ENCODE data around the gene TRIM32. TPM values are rescaled to one million over a fixed set of nuclear protein-coding genes. Genes with fewer than 3 reads are reported as not detected.

TRIM32 gene
- polyA plus RNA-seq, 3 donors from 2014 or later, result 10.1 to 18.8 (median 10.7) TPM

DNA sequence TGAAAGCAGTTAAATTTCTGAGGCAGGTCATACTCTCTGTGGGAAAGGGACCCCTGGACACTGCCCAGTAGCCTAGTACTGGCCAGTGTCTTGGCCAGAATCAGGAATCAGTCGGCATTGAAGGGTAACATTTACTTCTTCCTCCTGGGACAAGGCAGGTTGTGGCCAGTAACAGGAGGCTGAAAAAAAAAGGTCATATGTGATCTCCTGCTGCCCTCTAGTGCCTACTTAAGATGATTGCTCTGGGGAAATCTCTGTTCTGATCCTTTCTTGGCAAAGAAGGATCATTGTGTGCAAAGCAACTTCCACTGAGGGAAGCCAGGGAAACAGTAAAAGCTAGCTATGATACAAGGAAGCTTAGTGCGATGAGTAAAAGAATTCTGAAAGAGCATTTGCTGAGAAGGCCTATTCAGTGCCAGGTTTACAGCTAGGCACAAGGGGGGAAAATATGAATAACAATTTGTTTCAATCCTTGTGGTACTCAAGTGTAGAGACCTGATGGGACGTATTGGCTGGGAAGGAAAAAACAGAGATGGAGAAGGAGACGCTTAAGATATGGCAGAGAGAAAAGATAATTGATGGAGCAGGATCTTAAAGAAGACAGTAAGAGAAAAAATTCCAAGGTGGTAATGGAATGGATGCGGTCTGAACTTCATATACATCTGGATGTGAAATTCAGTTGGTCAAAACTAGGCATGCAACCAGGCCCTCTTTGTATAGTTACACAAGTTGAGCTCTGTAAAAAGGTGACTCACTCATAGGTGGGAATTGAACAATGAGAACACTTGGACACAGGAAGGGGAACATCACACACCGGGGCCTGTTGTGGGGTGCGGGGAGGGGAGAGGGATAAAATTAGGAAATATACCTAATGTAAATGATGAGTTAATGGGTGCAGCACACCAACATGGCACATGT, 25.8 kb upstream of the TRIM32 start:
- H3K27me3 Mint-ChIP-seq (ENCODE audit: low read depth in 3 of 3), result peaks cover 0 to 2% (median 0%) of the 10 kb centered on the region in 3 donors
- peak; percentile 8 to 24 (median 14) for DNase-seq
- no peaks in the 10 kb centered on the region for H3K36me3 Mint-ChIP-seq
- H3K9me3 Mint-ChIP-seq, result no peaks in the 10 kb centered on the region
- H3K4me3 Mint-ChIP-seq, result no peak overlapping the region
- H3K27ac Mint-ChIP-seq, result no peak overlapping the region
- no peaks in the 10 kb centered on the region for H3K4me1 Mint-ChIP-seq

- DNase-seq, result no peak
- H3K36me3 Mint-ChIP-seq, result no peaks in the 10 kb centered on the region
- H3K4me1 Mint-ChIP-seq, result no peaks in the 10 kb centered on the region
- H3K27ac Mint-ChIP-seq, result no peak overlapping the region
- no peak overlapping the region for H3K4me3 Mint-ChIP-seq
- peaks cover 0 to 2% (median 0%) of the 10 kb centered on the region in 3 donors for H3K27me3 Mint-ChIP-seq (ENCODE audit: low read depth in 3 of 3)
- no peaks in the 10 kb centered on the region for H3K9me3 Mint-ChIP-seq
These were observed 24.3 kb upstream of the TRIM32 start for GRCh38 chr9:116662646-116663310.

DNA sequence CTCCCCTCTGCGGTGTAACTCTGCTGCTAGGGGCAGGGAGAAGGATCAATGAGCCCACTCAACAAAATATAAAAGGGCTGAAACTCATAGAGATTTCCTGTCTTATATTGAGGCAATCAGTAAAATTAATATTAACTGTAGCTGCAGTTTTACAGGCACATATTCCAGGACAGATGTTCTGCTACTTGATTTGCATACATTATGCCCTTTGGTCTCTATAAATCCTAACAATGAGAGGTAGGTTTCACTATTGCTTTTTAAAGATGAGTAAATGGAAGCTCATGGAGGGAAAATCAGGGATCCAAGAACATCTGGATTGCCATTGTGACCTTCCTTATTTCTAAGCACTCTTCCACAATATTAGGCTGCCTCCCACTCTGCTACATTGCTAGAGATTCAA, 23.5 kb upstream of the TRIM32 start:
- DNase-seq, result no peak
- Mint-ChIP-seq H3K4me3 (no peak overlapping the region), H3K27ac (no peak overlapping the region), H3K4me1 (no peaks in the 10 kb centered on the region), H3K9me3 (no peaks in the 10 kb centered on the region), H3K36me3 (no peaks in the 10 kb centered on the region), H3K27me3 (ENCODE audit: low read depth in 3 of 3) (peaks cover 0 to 2% (median 0%) of the 10 kb centered on the region in 3 donors)

- peaks cover 0 to 4% (median 0%) of the 10 kb centered on the region in 3 donors for H3K36me3 Mint-ChIP-seq
- no peaks in the 10 kb centered on the region for H3K4me1 Mint-ChIP-seq
- H3K27ac Mint-ChIP-seq, result no peak overlapping the region
- DNase-seq, result no peak
- H3K4me3 Mint-ChIP-seq, result no peak overlapping the region
- H3K27me3 Mint-ChIP-seq (ENCODE audit: low read depth in 3 of 3), result peaks cover 0 to 2% (median 0%) of the 10 kb centered on the region in 3 donors
- peaks cover 0 to 9% (median under 1%) of the 10 kb centered on the region in 6 donors for H3K9me3 Mint-ChIP-seq
These were observed 18.0 kb upstream of the TRIM32 start for GRCh38 chr9:116668970-116669695.

DNA sequence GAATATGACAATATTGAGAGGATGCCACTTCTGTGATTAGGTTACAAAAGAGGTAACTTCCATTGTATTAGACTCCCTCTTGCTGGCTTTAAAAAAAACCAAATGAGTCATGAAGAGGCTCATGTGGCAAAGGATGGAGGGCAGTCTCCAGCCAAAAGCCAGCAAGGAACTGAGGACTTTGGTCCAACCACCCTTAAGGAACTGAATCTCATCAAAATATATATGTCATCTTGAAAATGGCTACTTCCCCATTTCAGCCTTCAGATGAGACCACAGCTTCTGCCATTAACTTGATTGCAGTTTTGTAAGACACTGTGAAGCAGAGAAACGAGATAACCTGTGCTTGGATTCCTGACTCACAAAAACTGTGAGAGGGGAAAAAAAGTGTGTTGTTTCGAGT, 15.5 kb upstream of the TRIM32 start:
- Mint-ChIP-seq H3K4me1 (no peaks in the 10 kb centered on the region), H3K27me3 (ENCODE audit: low read depth in 3 of 3) (no peaks in the 10 kb centered on the region), H3K4me3 (no peak overlapping the region), H3K27ac (no peak overlapping the region), H3K36me3 (peaks cover 0 to 4% (median 0%) of the 10 kb centered on the region in 3 donors), H3K9me3 (peaks cover 0 to 9% (median under 1%) of the 10 kb centered on the region in 6 donors)
- DNase-seq, result no peak

GRCh38 chr9:116673375-116673774, 13.7 kb upstream of the TRIM32 start:
- Mint-ChIP-seq H3K4me3 (no peak overlapping the region), H3K4me1 (no peaks in the 10 kb centered on the region), H3K27me3 (ENCODE audit: low read depth in 3 of 3) (no peaks in the 10 kb centered on the region), H3K27ac (no peak overlapping the region), H3K36me3 (peaks cover 0 to 4% (median 0%) of the 10 kb centered on the region in 3 donors), H3K9me3 (peaks cover 0 to 9% (median under 1%) of the 10 kb centered on the region in 6 donors)
- DNase-seq, result no peak

- DNase-seq, result no peak
- Mint-ChIP-seq H3K4me3 (no peak overlapping the region), H3K36me3 (peaks cover 0 to 4% (median 0%) of the 10 kb centered on the region in 3 donors), H3K27ac (no peak overlapping the region), H3K4me1 (no peaks in the 10 kb centered on the region), H3K9me3 (peaks cover 0 to 9% (median under 1%) of the 10 kb centered on the region in 6 donors), H3K27me3 (ENCODE audit: low read depth in 3 of 3) (peaks cover 0 to under 1% (median 0%) of the 10 kb centered on the region in 3 donors)
These were observed 12.7 kb upstream of the TRIM32 start for GRCh38 chr9:116674210-116674980.

DNA sequence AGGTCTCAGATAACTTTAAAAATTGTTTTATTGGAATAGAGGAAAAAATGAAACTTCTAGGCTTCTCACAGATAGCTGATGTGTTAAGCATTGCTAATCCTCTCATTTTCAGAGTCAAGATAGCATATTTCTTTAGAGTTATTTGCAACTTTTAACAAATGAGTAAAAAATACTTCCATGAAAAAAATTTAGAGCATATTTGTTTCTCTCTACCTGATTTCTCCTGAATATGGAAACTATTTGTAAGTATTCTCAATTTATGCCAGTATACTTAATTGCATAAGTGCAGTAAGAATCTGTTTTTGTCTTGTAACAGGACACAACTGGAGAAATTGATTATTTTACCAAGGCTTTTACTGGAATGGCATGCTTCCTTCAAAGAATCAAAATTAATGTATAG, 3.6 kb upstream of the TRIM32 start:
- Mint-ChIP-seq H3K27ac (no peak overlapping the region), H3K9me3 (peaks cover 0 to 1% (median 0%) of the 10 kb centered on the region in 6 donors), H3K4me3 (no peak overlapping the region), H3K4me1 (peaks cover 23 to 26% of the 10 kb centered on the region in 2 donors), H3K27me3 (ENCODE audit: low read depth in 3 of 3) (peaks cover 4 to 8% (median 5%) of the 10 kb centered on the region in 3 donors), H3K36me3 (no peaks in the 10 kb centered on the region)
- DNase-seq, result no peak

DNA sequence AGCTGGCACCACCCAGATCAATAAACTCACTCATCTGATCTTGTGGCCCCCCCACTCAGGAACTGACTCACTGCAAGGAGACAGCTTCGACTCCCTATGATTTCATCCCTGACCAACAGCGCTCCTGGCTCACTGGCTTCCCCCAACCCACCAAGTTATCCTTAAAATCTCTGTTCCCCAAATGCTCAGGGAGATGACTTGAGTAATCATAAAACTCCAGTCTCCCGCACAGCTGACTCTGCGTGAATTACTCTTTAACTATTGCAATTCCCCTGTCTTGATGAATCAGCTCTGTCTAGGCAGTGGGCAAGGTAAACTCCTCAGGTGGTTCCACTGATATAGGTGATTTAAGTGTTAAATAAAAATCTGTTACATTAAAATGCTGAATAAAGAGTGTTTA, 1.9 kb upstream of the TRIM32 start:
- Mint-ChIP-seq H3K27me3 (ENCODE audit: low read depth in 3 of 3) (peaks cover 1 to 8% (median 4%) of the 10 kb centered on the region in 3 donors), H3K27ac (no peak overlapping the region), H3K36me3 (no peaks in the 10 kb centered on the region), H3K9me3 (no peaks in the 10 kb centered on the region), H3K4me3 (no peak overlapping the region), H3K4me1 (peaks cover 35 to 42% of the 10 kb centered on the region in 2 donors)
- DNase-seq, result no peak

GRCh38 chr9:116686135-116686534, 970 bp upstream of the TRIM32 start:
- H3K36me3 Mint-ChIP-seq, result no peaks in the 10 kb centered on the region
- DNase-seq, result no peak
- peak overlapping the region; percentile 84 to 99 (median 86) for H3K4me3 Mint-ChIP-seq
- H3K27me3 Mint-ChIP-seq (ENCODE audit: low read depth in 3 of 3), result peaks cover 1 to 6% (median 3%) of the 10 kb centered on the region in 3 donors
- peak overlapping the region; percentile 76 to 97 (median 84) for H3K27ac Mint-ChIP-seq
- peaks cover 40 to 52% of the 10 kb centered on the region in 2 donors for H3K4me1 Mint-ChIP-seq
- H3K9me3 Mint-ChIP-seq, result no peaks in the 10 kb centered on the region

DNA sequence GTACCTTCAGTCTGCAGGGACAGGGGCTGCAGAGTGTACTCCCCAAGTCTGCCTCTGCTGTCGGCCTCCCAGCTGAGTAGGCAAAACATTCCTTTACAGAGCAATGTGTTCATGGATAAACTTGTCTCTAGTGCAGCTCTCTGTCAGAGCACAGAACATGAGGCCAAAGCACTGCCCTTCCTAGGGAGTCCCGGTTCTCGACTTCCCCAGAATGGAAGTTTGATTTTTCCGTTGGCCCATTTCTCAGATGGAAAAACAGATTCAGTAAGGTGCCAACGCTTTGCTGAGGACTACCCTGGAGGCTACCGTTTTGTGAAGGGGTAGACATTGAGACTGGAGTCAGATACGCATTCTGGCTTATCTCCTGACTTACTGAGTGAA, 422 bp upstream of the TRIM32 start:
- Mint-ChIP-seq H3K4me3 (peak overlapping the region; percentile 84 to 99 (median 86)), H3K27me3 (ENCODE audit: low read depth in 3 of 3) (peaks cover 1 to 6% (median 3%) of the 10 kb centered on the region in 3 donors), H3K27ac (peak overlapping the region; percentile 76 to 97 (median 84)), H3K36me3 (no peaks in the 10 kb centered on the region), H3K4me1 (peaks cover 44 to 58% of the 10 kb centered on the region in 2 donors), H3K9me3 (no peaks in the 10 kb centered on the region)
- DNase-seq, result no peak

- Mint-ChIP-seq H3K4me3 (peak overlapping the region; percentile 84 to 99 (median 86)), H3K9me3 (no peaks in the 10 kb centered on the region), H3K27me3 (ENCODE audit: low read depth in 3 of 3) (peaks cover 1 to 6% (median 3%) of the 10 kb centered on the region in 3 donors), H3K27ac (peak overlapping the region; percentile 58 to 97 (median 82)), H3K36me3 (no peaks in the 10 kb centered on the region), H3K4me1 (peaks cover 52 to 68% of the 10 kb centered on the region in 2 donors)
- no peak for DNase-seq
These were observed 640 bp downstream of the TRIM32 start for GRCh38 chr9:116687754-116688135.

Measured in immature natural killer cell (primary cell).